Measurements from ENCODE around the gene POGZ. TPM values are rescaled to one million over a fixed set of nuclear protein-coding genes. Genes with fewer than 3 reads are reported as not detected.

Gene POGZ
- polyA plus RNA-seq, 3 donors from 2014 or later, result 3.8 to 8.5 (median 6.7) TPM

DNA sequence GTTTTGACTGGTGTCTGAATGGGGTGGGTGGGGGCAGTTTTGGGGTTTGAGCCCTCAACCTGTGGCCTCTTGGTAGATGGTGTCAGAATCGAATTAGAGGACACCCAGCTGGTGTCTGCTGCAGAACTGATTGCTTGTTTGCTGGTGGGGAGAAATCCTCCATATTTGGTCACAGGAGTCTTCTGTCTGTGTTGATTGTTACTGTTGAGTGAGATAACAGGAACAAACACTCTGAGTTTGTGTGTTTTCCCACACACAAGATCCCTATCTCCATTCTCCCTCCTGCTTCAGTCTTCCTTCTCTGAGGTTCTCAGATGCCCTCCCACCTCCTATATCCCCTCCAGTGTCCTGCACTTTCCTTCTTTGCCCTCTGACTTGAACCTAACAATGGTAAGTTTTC is 32.8 kb upstream of the POGZ start:
- Mint-ChIP-seq H3K9me3 (no peaks in the 10 kb centered on the region), H3K4me3 (no peak overlapping the region), H3K36me3 (no peaks in the 10 kb centered on the region), H3K27me3 (ENCODE audit: low read depth in 3 of 3) (peaks cover 1 to 6% (median 2%) of the 10 kb centered on the region in 3 donors), H3K27ac (no peak overlapping the region), H3K4me1 (no peaks in the 10 kb centered on the region)
- DNase-seq, result no peak

GRCh38 chr1:151491641-151492040 is 32.3 kb upstream of the POGZ start:
- Mint-ChIP-seq H3K4me3 (no peak overlapping the region), H3K4me1 (no peaks in the 10 kb centered on the region), H3K27ac (no peak overlapping the region), H3K36me3 (no peaks in the 10 kb centered on the region), H3K9me3 (no peaks in the 10 kb centered on the region), H3K27me3 (ENCODE audit: low read depth in 3 of 3) (peaks cover 1 to 6% (median 2%) of the 10 kb centered on the region in 3 donors)
- no peak for DNase-seq

- peaks cover 0 to 3% (median 0%) of the 10 kb centered on the region in 6 donors for H3K9me3 Mint-ChIP-seq
- peaks cover 1 to 2% (median 2%) of the 10 kb centered on the region in 3 donors for H3K27me3 Mint-ChIP-seq (ENCODE audit: low read depth in 3 of 3)
- no peaks in the 10 kb centered on the region for H3K4me1 Mint-ChIP-seq
- DNase-seq, result no peak
- no peak overlapping the region for H3K27ac Mint-ChIP-seq
- H3K4me3 Mint-ChIP-seq, result no peak overlapping the region
- H3K36me3 Mint-ChIP-seq, result peaks cover 0 to 5% (median 0%) of the 10 kb centered on the region in 3 donors
These were observed 27.3 kb upstream of the POGZ start for GRCh38 chr1:151486557-151486956.

- Mint-ChIP-seq H3K4me3 (no peak overlapping the region), H3K27me3 (ENCODE audit: low read depth in 3 of 3) (peaks cover 0 to 2% (median 1%) of the 10 kb centered on the region in 3 donors), H3K27ac (no peak overlapping the region), H3K36me3 (peaks cover 0 to 5% (median 0%) of the 10 kb centered on the region in 3 donors), H3K9me3 (peaks cover 0 to 3% (median 0%) of the 10 kb centered on the region in 6 donors), H3K4me1 (no peaks in the 10 kb centered on the region)
- DNase-seq, result no peak
These were observed 26.5 kb upstream of the POGZ start for GRCh38 chr1:151485685-151486255.

- Mint-ChIP-seq H3K4me1 (no peaks in the 10 kb centered on the region), H3K27ac (no peak overlapping the region), H3K27me3 (ENCODE audit: low read depth in 3 of 3) (peaks cover under 1 to 3% (median 2%) of the 10 kb centered on the region in 3 donors), H3K4me3 (no peak overlapping the region), H3K36me3 (peaks cover 0 to 5% (median 0%) of the 10 kb centered on the region in 3 donors), H3K9me3 (peaks cover 0 to 3% (median 0%) of the 10 kb centered on the region in 6 donors)
- DNase-seq, result no peak
These were observed 22.7 kb upstream of the POGZ start for GRCh38 chr1:151482017-151482416.

- no peaks in the 10 kb centered on the region for H3K4me1 Mint-ChIP-seq
- peaks cover 0 to 3% (median 0%) of the 10 kb centered on the region in 6 donors for H3K9me3 Mint-ChIP-seq
- DNase-seq, result no peak
- peaks cover 1 to 4% (median 3%) of the 10 kb centered on the region in 3 donors for H3K27me3 Mint-ChIP-seq (ENCODE audit: low read depth in 3 of 3)
- no peak overlapping the region for H3K4me3 Mint-ChIP-seq
- peaks cover 0 to 5% (median 0%) of the 10 kb centered on the region in 3 donors for H3K36me3 Mint-ChIP-seq
- H3K27ac Mint-ChIP-seq, result no peak overlapping the region
These were observed 20.2 kb upstream of the POGZ start for GRCh38 chr1:151479462-151479861.

DNA sequence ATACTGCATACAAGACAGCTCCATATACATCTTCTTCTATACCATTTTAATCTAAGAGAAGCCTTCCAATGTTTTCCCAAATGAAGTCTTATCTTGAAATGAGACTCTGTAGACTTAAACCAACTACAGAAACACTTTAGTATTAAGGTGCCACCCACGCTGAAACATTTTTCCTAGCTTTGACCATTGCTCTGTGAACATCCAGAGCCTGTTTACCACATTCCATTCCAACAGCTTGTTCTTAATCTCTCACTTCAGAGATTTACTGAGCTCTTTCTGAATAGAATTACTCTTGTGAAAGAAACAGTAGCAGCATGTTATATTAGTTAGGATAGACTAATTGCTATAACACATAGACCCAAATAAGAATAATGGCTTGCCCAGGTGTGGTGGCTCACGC is 19.6 kb upstream of the POGZ start:
- H3K27ac Mint-ChIP-seq, result no peak overlapping the region
- peaks cover 0 to 3% (median 0%) of the 10 kb centered on the region in 6 donors for H3K9me3 Mint-ChIP-seq
- peaks cover 0 to under 1% of the 10 kb centered on the region in 2 donors for H3K4me1 Mint-ChIP-seq

DNA sequence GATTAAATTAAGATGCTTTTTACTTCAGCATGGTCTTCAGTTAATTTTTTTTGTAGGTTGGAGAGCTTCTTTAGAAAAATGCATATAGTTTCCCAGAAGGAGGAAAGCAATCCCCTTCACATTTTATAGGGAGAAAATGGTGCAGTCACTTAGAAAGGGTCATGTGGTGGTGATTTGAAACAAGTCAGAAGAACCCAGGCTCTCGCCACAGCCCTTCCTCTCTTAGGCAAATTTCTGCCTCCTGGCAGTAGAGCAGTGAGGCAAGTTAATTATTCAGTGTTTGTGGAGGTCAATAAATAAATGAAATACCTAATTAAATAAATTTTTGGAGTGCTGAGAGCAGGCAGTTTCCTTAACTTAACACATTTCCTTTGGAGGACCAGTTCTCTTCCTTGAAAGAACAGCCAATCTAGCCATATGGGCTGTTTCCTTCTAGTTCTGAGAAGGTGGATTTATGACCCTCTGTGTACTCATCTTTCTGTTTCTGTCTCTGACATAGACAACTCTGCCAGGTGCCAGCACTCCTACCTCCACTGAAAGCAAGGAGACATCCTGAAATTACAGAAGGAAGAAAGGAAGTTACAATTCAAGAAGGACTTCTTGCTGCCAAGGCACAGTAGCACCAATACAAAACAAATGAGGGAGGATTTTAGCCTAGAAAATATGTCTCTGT is 19.0 kb upstream of the POGZ start:
- Mint-ChIP-seq H3K4me3 (no peak overlapping the region), H3K4me1 (peaks cover under 1 to 7% of the 10 kb centered on the region in 2 donors), H3K36me3 (peaks cover 0 to 5% (median 0%) of the 10 kb centered on the region in 3 donors), H3K27ac (no peak overlapping the region), H3K27me3 (ENCODE audit: low read depth in 3 of 3) (peaks cover 1 to 4% (median 3%) of the 10 kb centered on the region in 3 donors), H3K9me3 (peaks cover 0 to 3% (median 0%) of the 10 kb centered on the region in 6 donors)
- DNase-seq, result no peak

More for the DNA sequence above, 19.6 kb upstream of the POGZ start:
- H3K4me3 Mint-ChIP-seq, result no peak overlapping the region
- peaks cover 0 to 5% (median 0%) of the 10 kb centered on the region in 3 donors for H3K36me3 Mint-ChIP-seq
- DNase-seq, result no peak
- H3K27me3 Mint-ChIP-seq (ENCODE audit: low read depth in 3 of 3), result peaks cover 1 to 4% (median 3%) of the 10 kb centered on the region in 3 donors

DNA sequence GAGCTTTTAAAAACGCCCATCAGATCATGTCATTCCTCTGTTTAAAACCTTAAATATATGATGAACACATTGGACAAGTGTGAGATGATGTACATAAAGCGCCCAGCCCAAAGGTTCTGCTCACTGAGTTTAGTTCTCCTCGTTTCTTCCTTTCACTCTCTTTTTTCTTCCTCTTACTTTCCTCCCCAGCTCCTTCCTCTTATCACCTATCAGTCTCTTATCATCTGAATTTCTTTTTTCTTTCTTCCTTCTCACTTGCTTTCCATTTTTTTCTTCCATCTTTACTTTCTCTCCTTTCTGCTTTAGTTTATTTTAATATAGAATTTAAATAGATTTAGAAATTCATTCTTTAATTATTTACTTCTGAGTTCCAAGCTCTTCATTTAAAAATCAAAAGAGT is 17.8 kb upstream of the POGZ start:
- Mint-ChIP-seq H3K9me3 (peaks cover 0 to 2% (median 0%) of the 10 kb centered on the region in 6 donors), H3K4me3 (no peak overlapping the region), H3K27me3 (ENCODE audit: low read depth in 3 of 3) (peaks cover 1 to 4% (median 3%) of the 10 kb centered on the region in 3 donors), H3K4me1 (peaks cover 9 to 15% of the 10 kb centered on the region in 2 donors), H3K36me3 (peaks cover 0 to 4% (median 0%) of the 10 kb centered on the region in 3 donors), H3K27ac (peak overlapping the region in 1 of 6 donors; percentile 4)
- no peak for DNase-seq

- Mint-ChIP-seq H3K36me3 (no peaks in the 10 kb centered on the region), H3K9me3 (no peaks in the 10 kb centered on the region), H3K4me3 (no peak overlapping the region), H3K27ac (no peak overlapping the region), H3K27me3 (ENCODE audit: low read depth in 3 of 3) (peaks cover 1 to 4% (median 3%) of the 10 kb centered on the region in 3 donors), H3K4me1 (peaks cover 9 to 15% of the 10 kb centered on the region in 2 donors)
- DNase-seq, result no peak
These were observed 16.8 kb upstream of the POGZ start for GRCh38 chr1:151476083-151476482.

DNA sequence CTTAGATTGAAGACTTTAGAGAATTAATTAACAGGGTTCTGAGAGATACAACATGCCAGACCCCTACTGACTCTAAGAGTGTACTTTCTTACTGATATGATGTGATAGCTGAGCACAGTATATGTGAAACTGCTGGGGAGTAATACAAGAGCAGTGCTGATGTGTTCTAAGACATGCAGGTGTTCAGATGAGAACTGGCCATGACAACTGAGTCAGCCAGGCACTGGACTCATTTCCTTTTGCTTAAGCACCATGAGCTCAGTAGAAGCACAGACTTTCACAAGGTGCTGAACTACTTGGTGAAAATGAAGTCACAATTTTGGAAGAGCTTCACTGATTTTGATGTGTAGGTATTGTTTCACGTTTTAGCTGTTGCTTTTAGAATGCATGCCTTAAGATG is 15.9 kb upstream of the POGZ start:
- Mint-ChIP-seq H3K27me3 (ENCODE audit: low read depth in 3 of 3) (peaks cover 0 to 3% (median 1%) of the 10 kb centered on the region in 3 donors), H3K4me1 (peaks cover 9 to 15% of the 10 kb centered on the region in 2 donors), H3K4me3 (no peak overlapping the region), H3K9me3 (no peaks in the 10 kb centered on the region), H3K27ac (no peak overlapping the region), H3K36me3 (no peaks in the 10 kb centered on the region)
- no peak for DNase-seq

DNA sequence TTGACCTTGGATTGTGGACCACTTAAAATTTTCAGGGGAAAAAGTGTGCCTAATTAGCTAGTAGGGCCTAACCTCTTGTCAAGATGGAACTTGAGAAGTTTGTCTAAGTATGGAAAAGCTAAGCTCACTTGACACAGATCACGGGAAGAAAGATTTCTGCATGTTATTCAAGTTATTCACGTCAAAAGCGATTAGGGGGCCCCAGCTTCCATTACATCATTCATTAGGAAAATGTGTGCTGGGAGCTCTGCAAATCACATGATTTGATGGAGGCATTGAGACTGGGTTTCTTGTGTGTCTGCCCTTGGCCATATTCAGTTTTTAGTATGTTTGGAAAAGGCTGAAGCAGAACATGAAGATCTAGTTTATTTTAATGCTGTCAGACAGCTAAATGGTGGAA is 15.5 kb upstream of the POGZ start:
- no peaks in the 10 kb centered on the region for H3K9me3 Mint-ChIP-seq
- peaks cover 9 to 15% of the 10 kb centered on the region in 2 donors for H3K4me1 Mint-ChIP-seq
- H3K36me3 Mint-ChIP-seq, result no peaks in the 10 kb centered on the region
- H3K4me3 Mint-ChIP-seq, result no peak overlapping the region
- peaks cover 0 to 2% (median 1%) of the 10 kb centered on the region in 3 donors for H3K27me3 Mint-ChIP-seq (ENCODE audit: low read depth in 3 of 3)
- DNase-seq, result no peak
- H3K27ac Mint-ChIP-seq, result no peak overlapping the region

DNA sequence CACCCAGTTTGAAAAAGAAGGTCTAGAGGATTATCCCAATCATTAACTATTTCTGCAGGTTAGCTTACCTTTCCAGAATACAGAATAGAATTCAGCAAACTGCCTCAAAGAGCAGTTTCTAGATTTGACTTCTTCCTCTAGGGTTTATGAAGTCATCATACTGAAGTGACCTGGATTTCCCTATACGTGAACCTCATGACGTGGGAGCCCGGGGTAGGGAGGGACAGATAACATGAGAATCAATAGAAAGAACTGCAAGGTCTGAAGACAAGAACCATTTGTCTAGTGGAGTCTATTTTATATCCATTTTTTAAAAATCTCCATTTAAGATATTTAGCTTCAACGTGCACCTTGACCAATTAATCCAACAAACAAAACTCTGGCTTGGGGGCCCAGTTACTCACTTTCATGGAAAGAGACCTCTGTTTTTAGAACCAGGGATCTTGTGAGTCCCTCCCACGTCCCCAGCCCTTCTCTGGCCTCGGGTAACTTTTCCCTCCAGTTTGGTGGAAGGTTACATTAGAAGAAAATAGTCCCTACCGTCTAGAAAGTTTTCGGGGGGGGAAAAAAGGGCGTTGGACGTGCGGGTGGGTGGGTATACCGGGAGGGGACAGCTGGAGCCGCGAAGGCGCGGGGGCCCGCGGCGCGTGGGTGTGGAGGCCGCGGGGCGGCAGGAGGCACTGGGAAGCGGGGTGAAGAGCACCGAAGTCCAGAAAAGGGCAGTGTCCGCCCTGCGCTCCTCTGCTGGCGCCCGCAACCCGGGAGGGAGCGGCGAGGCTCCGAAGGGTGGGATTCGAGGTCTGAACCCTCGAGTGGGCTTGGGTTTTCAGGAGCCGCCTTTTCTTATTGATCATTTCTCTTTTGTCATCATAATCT is 13.8 kb upstream of the POGZ start:
- peak overlapping the region; percentile 73 to 88 (median 80) for H3K4me3 Mint-ChIP-seq
- DNase-seq, result peak; percentile 20 to 32 (median 21)
- peaks cover 9 to 15% of the 10 kb centered on the region in 2 donors for H3K4me1 Mint-ChIP-seq
- H3K27me3 Mint-ChIP-seq (ENCODE audit: low read depth in 3 of 3), result peaks cover 0 to 2% (median 1%) of the 10 kb centered on the region in 3 donors
- peak overlapping the region in 5 of 6 donors; percentile 18 to 75 (median 51) for H3K27ac Mint-ChIP-seq
- H3K36me3 Mint-ChIP-seq, result peaks cover 0 to 3% (median 0%) of the 10 kb centered on the region in 3 donors
- no peaks in the 10 kb centered on the region for H3K9me3 Mint-ChIP-seq

Measured in immature natural killer cell (primary cell).